ENCODE data around the gene HOXD12.

The HOXD12 gene

DNA sequence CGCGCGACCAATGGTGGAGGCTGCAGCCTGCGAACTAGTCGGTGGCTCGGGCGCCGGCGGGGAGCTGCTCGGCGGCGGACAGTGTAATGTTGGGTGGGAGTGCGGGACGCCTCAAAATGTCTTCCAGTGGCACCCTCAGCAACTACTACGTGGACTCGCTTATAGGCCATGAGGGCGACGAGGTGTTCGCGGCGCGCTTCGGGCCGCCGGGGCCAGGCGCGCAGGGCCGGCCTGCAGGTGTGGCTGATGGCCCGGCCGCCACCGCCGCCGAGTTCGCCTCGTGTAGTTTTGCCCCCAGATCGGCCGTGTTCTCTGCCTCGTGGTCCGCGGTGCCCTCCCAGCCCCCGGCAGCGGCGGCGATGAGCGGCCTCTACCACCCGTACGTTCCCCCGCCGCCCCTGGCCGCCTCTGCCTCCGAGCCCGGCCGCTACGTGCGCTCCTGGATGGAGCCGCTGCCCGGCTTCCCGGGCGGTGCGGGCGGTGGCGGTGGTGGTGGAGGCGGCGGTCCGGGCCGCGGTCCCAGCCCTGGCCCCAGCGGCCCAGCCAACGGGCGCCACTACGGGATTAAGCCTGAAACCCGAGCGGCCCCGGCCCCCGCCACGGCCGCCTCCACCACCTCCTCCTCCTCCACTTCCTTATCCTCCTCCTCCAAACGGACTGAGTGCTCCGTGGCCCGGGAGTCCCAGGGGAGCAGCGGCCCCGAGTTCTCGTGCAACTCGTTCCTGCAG is 23.3 kb downstream of the HOXD12 start, which contains the start of gene HOXD9:
Gene HOXD9, plus strand, starts transcription at position 37 of the 728 bp plus-strand sequence. Its CDS starts 50 bp downstream, at position 87.
- DNase-seq: no peak

GRCh38 chr2:176123411-176124109 is 24.0 kb downstream of the HOXD12 start:
- no peak for DNase-seq

- DNase-seq: no peak
Observed at GRCh38 chr2:176124110-176124946, 24.7 kb downstream of the HOXD12 start.

DNA sequence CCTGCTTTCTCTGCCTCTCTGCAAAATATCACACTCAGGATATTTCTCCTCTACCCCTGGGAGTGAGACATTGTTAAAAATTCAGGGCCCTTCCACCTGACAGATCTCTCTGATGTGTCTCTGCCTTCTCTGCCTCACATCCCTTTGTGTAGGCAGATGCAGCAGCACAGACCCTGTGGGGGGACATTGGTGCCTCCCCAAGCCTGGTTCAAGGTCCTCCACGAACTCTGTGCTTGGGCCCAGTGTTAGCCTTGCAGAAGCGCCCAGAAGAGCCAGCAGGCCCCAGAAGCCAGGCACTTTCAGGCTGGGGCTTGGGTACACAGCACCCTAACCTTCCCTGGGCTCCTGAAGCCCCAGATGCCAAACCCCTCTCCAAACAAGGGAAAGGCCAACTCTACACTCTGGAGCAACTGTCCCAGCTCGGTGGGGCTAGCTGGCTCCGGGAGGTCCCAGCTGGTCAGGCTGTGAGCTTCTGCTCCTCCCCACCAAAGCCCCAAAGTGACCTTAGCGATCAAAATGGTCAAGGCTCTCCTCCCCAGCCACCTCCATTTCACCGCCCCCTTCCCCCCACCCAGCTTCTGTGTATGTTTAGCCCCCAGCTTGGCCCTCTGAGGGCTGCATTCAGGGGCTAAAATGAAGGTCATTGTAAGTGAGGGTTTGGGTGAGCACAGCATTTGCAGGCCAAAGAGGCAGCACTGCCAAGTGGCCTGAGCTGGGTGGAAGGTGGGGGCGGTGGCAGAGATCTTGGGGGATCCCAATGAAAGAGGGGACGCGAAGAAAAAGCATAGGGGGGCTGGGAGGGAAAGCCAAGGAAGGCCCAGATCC is 25.6 kb downstream of the HOXD12 start:
- no peak for DNase-seq

GRCh38 chr2:176125772-176126054 is 26.1 kb downstream of the HOXD12 start:
- no peak for DNase-seq

DNA sequence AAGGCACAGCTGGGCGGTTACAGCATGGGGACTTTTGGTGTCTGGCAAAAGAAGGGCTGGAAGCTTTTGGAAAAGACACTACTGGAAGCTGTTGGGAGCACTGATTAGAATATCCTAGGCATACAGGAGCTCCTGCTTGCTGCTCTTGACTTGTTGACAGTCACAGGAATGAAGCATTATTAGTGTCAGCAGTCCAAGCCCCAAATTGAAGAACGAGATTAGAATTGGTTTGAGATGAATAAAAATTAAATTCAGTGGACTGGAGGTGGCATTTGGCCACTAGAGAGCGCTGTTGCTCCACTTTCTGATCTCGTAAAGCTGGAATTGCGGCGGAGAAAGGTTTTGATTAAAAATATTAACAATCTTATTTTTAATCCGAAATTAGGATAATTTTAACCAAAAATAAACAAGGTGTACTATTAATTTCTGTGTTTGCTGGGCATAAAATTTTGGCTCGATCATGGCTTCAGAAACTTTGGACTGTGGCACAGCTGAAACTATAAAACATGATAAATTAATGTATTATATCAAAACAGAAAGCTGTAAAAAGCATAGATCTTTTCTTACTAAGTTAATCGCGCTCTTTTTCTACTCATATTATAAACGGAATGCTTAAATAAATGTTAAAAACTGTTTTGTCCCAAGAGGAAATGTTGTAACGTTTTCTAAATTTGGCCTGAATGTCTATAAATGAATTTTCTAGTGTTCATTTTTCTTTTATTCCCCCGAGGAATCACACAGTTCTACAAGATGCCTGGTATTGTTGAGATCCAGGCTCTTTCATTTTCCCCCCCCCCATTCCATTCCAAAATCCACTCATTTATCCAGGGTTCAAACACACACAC is 27.6 kb downstream of the HOXD12 start:
- peak; percentile 79 for DNase-seq

- DNase-seq: no peak
Observed at GRCh38 chr2:176127774-176128072, 28.1 kb downstream of the HOXD12 start.

GRCh38 chr2:176128172-176128981 is 28.8 kb downstream of the HOXD12 start:
- no peak for DNase-seq

DNA sequence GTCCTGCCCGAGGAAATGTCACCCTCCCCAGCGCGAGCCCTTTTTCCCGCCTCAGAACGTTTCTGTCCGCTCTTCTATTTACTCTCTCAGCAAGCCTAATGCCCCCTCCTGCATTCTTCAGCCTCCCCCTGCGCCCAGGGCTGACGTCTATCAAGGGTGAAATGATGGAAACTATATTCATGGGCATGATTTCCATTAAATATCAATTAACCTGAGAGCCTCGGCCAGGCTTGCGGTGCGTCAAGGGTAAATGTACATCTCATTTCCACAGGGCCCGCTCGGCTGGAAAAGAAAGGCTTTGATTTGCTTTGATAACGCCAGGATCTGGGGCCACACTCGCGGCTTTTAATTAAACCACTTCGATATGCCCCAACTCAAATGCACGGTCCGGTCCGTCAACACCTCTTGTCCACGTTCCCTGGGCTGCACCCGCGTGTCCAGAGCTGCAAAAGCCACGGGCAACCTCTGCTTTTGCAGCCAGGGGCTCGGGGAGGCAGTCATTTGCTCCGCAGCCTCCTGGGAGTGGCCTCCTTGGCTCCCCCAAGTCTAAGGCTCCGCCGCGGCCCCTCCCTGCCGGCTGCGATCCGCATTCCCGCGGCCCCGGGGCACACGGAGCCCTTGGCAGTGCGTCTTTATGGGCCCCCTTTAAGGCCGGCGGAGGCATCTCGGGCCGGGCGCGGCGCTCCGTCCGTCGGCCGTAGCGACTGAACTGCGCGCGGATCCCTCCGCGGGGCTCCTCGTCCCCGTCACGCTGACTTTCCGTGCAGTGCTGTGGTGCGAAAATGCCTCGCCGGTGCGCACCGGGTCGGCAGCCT is 29.6 kb downstream of the HOXD12 start, which contains the start of gene HOXD8:
Gene HOXD8, plus strand, starts transcription at position 724 of the 815 bp plus-strand sequence. CDS start 662 bp downstream, outside the sequence.
- DNase-seq: no peak

DNA sequence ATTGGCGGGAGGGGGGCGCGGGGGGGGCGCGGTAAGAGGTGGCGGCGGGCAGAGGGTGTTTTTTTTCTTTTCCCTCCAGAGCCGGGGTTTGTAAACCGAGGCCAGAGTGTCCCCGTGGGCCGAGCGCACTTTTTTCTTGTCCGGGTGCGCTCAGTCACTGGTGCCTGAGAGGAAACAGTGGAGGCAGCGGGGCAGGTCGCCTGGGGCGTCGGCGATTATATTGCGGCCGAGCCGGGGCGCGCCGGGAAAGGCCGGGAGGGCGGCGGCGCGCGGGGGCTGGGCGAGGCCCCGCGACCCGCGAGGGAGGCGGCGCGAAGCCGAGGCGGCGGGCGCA is 30.2 kb downstream of the HOXD12 start:
- no peak for DNase-seq

GRCh38 chr2:176130147-176130956 is 30.8 kb downstream of the HOXD12 start:
- no peak for DNase-seq

DNA sequence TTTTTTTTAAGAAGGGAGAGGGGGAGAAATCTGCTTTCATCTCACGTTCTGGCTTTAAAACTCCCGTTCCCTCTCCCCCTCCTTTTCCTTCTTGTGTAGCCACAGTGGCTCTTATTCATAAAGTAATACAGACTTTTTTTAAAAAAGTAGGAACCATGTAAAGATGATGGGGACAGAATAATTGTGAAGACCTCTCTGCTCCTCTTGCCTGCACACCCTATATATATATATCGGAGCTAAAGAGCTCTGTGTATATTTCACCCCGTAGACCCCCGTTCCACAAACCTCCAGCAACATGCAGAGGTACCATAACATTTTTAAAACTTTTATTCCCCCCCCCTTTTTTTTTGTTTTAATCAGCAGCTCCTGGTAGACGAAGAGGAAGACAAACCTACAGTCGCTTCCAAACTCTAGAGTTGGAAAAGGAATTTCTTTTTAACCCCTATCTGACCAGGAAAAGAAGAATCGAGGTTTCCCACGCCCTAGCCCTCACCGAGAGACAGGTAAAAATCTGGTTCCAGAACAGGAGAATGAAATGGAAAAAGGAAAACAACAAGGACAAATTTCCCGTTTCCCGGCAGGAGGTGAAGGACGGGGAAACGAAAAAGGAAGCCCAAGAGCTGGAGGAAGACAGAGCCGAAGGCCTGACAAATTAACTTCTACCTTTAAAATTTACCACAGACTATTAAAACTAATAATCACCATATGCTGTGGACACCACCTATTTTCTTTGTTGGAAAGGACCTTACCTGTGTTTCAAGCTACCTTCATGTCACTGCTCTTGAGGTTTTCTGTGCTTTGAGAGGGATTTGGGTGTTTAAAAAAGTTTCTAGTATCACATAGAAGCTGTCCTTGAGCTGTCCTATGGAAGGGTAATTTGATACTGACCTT is 31.6 kb downstream of the HOXD12 start:
- DNase-seq: no peak

DNA sequence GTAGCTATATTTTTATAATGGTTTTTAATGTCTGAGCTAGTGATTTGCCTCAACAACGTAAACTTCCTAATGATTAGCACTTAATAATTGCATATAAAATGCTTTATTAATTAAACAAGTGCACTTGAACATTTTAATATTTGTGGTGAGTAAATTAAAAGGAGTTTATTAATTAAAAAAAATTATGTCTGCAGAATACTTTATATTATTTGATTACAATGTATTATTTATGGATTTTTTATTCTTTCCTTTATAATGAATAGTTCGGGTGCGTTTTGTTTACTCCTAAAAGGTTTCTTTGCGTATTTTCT is 32.2 kb downstream of the HOXD12 start:
- no peak for DNase-seq

- peak; percentile 68 for DNase-seq
Observed at GRCh38 chr2:176132205-176133171, 32.9 kb downstream of the HOXD12 start.

- DNase-seq: no peak
Observed at GRCh38 chr2:176133389-176133788, 33.8 kb downstream of the HOXD12 start.

- DNase-seq: no peak
Observed at GRCh38 chr2:176134035-176134434, 34.4 kb downstream of the HOXD12 start.

DNA sequence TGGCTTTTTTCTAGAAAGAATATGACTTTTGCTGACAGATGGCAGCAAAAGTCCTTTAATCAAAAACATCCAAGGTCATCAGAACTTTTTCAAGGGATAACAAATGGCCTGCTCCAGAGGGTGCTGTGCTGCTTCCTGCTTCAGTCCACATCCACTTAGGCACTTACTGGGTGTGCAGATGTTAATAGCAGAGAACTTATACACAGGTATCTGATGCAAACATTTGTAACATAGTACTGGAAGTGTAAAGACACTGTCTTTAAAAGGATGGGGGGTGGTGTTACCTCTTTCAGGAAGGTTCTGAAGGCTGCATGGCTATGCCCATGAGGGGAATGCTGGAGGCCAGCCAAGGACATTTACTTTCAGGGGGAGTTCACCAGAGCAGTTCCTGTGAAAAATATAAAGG is 35.4 kb downstream of the HOXD12 start:
- DNase-seq: peak; percentile 57

Measured in OCI-M1 (cell line).